Liver (tissue), 3 donors: ENCODE data around the gene RHOT2.

ENCODE experiments used
- CTCF ChIP-seq: fragments of 150-350 bp; IDR thresholded peaks from 2 replicates; pipeline ENCODE4 v1.5.1; 2017; ENCODE audit warnings: improper control_type of control experiment, low read depth, low read length; ENCODE audit not compliant: missing input control
- FOXA1 ChIP-seq: IDR thresholded peaks from 2 replicates; pipeline ENCODE4 v1.6.1; 2016; ENCODE audit warnings: antibody characterized with exemption
- GABPA ChIP-seq, 2 donors: IDR thresholded peaks in 1 of 2; conservative IDR thresholded peaks in 1 of 2; 2 replicates each; pipeline ENCODE4 v1.6.1; 2016; ENCODE audit warnings: antibody characterized with exemption in 2 of 2, mild to moderate bottlenecking in 1 of 2, moderate library complexity in 1 of 2
- JUND ChIP-seq, 2 donors: IDR thresholded peaks; 2 replicates each; pipeline ENCODE4 v1.6.1; 2016; ENCODE audit warnings: antibody characterized with exemption in 2 of 2
- MAX ChIP-seq: IDR thresholded peaks from 2 replicates; pipeline ENCODE4 v1.6.1; 2016; ENCODE audit warnings: antibody characterized with exemption
- RAD21 ChIP-seq, 2 donors: IDR thresholded peaks; 2 replicates each; pipeline ENCODE4 v1.6.1; 2016; ENCODE audit warnings: antibody characterized with exemption in 2 of 2, mild to moderate bottlenecking in 2 of 2
- REST ChIP-seq: IDR thresholded peaks from 2 replicates; pipeline ENCODE4 v1.6.1; 2016; ENCODE audit warnings: antibody characterized with exemption, mild to moderate bottlenecking
- TAF1 ChIP-seq: conservative IDR thresholded peaks from 2 replicates; pipeline ENCODE4 v1.6.1; 2016; ENCODE audit warnings: antibody characterized with exemption, mild to moderate bottlenecking
- donor health status: healthy.
- donor health status: healthy.

GRCh38 chr16:672371-672770 is 4.4 kb downstream of the RHOT2 start:
- TF ChIP-seq CTCF (no peak), TAF1 (no peak), JUND (IDR thresholded peaks at IDR 0.05) (no peak), REST (no peak), MAX (no peak), RAD21 (IDR thresholded peaks at IDR 0.05) (no peak), GABPA (IDR thresholded peaks at IDR 0.05 in 1 of 2, conservative IDR thresholded peaks at IDR 0.05 in 1 of 2) (no peak), FOXA1 (no peak)
